Activated T-cell treated with anti-CD3 and anti-CD28 coated beads, Interleukin-2, amount 50 U/mL, for 48 hours (primary cell): ENCODE measurements around the gene CCDC110.
"Not testable (repeated sequence)": the region's sequence is repeated elsewhere in the genome, so short reads cannot be mapped to it uniquely, and the experiment has no call there.

Source experiments
- DNase-seq, 2 experiments: peaks; one replicate each; pipeline ENCODE4 v3.0.0-alpha.2; 2020

Gene CCDC110

DNA sequence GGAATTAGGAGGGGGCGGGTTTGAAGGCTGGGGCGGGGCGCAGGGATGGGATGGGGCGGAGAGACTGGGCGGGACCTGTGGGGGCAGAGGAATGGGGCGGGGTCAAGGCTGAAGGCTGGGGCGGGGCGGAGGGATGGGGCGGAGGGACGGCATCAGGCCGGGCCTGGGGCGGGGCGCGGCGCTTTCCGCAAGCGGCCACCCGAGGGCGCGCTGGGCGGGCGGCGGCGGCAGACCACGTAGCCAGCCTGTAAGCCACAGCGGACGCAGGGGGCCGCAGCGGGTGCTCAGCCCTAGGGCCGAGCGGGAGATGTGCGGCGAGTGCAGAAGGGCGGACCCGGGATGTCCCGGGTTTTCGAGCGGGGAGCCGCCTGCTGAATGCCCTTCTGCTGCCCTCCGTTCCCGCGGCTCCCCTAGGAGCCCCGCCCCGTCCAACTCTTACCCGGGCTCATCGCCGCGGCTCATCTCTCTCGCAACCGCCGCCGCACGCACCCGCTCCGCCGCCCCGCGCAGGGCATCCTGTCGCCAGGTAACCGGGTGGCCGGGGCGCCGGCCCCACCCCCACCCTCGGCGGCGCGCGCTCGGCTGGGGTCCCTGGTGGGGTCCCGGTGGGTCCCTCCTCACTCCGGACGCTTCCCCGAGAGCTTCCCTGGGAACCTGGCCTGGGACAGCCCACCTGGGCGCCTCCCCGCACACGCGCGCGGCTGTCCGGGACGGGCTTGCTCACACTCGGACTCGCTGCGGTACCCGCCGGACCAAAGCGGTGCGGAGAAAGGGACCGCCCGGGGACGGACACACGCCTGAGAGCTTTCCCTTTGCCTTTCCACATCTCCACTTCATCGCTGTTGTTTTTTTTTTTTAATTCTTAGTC, at the start of gene CCDC110:
TSS of gene CCDC110 (minus strand) at position 499 of the 868 bp plus-strand sequence. CDS start at position 449, 50 bp downstream.
- peak; percentile 90 to 92 for DNase-seq

DNA sequence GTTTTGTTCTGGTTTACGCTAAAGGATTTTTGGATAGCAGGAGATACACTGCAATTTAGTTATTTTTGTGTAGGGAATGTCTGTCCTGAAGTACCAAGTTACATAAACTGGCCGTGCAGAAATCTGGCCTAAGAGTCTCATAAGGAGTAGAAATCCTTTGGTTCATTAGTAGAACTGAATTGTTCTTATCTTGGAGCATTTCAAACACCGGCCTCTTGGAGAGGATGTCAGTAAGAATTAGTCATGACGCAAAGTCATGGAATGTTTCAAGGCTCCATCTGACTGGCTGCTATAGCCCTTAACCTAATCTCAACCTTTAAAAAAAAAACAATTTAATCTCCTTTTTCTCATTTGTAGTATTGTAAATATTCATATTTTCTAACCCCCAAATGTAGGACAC, 48.6 kb upstream of the CCDC110 start:
- DNase-seq = no peak

DNA sequence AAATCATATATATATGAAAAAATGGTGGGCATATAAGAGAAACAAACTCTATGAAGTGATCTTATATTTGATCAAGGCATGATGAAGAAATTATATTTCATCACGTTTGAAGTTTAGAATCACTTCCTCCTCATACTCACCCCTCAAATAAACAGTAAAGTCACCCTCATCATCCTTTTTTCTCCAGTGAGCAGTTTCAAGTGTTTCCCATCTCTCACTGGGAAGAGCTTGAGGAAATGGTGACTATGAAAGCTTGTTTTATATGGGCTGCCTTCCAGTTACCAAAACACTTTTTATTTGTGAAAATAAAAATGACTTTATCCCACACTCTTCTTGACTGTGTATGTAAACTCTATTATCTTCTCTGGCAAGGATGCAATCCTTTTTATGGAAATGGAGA, 47.0 kb upstream of the CCDC110 start:
- DNase-seq = no peak

DNA sequence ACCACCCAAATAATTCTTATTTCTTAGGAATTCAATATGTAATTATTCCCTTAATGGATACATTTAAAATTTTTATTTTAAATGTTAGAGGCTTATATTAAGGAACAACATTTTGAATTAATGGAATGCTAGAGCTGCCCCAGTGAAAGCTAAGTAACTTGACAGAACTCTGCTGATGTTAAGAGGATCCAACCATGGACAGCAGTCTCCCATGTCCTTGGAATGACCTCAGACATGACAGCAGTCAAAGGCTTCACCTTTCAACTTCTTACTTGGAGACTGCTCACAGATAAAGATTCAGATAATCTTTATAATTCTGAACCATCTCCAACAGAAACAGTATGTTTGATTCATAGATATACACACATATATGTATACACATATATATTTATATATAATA, 46.5 kb upstream of the CCDC110 start:
- no peak for DNase-seq

DNA sequence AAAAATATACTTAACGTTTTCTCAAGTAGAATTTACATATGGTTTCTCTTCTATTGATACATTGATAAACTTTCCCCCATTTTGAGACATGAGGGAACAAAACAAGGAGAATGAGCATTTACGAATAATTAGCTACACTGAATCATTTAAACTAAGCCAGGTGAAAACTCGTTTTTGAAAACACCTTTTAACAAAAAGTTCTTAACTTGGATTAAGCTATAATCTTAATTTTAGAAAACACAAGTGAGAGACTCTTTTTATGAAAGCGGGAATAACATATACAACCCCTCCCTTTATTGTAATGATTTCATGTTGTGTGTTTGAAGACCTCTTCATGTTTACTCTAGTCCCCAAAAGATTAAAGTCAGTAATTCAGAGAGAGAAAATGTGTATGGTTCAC, 43.7 kb upstream of the CCDC110 start:
- no peak for DNase-seq

DNA sequence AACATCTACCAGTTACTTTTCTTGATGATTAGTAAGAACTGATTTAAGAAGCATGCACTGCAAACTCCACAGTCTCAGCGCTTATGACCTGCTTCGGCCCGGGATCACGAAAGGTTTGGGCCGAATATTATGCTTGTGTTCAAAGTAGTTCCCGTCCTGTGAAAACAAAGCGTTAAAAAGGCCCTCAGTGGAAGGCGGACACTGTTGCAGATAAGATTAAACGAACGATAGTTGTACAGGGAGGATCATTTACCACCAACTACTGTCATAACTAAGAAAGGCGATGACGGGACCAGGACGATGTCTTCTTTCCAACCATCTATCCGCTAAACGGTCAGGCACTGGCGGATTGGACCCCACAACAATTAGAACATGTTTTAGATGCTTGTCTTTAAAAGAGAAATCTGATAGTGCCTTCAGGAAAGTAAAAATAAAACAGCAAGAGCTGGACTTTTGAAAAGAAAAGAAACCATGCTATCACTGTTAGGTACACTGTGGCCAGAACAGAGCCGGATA, 42.7 kb upstream of the CCDC110 start:
- no peak for DNase-seq

DNA sequence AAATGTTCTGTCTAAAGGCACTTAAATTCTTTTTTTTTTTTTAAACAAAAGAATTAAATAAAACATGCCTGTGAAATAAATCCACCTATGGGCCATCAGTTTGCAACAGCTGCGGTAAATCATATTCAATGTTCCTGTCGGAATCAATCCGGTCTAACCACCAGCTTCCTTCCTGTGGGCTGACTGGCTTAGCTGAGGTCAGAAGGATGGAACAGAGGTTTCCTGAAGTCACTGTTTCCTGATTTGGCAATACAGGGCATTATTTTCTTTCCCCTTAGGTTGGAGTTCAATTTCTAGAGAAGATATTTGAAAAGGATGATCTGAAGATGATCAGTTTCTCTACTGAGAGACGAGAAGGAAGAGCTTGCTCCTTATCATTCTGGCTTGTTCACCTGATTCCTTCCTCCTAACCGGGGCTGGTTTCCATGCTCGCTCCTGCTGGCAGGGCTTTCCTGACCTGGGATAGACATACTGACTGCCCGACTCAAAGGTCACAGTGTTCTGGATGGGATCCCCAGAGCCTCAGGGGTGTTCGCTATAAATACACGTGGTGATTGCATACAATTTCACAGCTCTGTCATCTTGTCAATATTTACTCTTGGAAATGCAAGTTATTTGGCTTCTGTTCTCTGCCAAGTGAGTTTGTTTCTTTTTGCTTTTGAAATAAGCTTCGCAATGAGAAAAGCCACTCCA, 42.1 kb upstream of the CCDC110 start:
- no peak for DNase-seq

DNA sequence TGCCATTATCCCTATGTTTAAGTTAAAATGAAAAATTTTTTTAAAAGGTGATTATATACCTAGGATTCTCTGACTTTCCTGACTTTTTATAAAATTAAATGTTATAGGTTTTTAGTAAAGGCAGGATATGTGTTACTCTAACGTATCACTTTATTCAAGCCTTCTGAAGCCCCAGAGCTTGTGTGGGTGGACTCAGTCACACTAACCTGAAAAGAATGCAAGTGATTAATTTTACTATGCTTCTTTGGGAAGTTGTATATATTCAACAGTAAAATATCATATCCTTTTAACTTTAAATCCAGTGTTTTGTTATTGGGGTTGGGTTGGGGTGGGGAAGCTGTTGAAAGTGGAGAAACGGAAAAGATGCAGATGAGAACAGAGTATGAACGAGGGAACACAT, 41.0 kb upstream of the CCDC110 start:
- no peak for DNase-seq

DNA sequence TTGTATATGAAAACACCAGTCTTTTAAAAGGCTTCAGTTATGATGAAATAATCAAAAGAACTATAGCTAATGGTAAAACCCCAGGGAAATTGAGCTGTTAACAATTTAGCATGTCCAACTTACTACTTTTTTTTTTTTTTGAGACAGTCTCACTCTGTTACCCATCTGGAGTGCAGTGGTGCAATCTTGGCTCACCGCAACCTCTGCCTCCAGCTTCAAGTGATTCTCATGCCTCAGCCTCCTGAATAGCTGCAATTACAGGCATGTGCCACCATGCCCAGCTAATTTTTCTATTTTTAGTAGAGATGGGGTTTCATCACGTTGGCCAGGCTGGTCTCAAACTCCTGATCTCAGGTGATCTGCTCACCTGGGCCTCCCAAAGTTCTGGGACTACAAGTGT, 39.7 kb upstream of the CCDC110 start:
- DNase-seq = not testable (repeated sequence)

DNA sequence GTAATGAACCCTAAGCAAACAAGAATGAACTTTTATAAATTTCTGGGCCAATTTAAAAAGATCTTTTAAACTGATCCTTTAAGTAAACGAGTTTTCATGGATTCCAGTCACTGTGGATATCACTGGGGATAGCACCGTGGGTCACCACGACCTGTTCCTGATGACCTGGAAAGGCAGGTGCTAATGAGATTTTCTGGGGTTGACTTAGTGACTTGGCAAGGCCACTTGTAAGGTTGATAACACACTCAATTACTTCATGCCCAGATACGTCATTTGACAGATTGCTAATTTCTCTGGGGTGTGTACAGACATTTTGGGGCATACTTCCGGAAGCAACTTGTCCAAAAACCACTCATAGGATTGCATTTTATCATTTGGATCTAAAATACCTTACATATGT, 39.3 kb upstream of the CCDC110 start:
- DNase-seq = no peak

DNA sequence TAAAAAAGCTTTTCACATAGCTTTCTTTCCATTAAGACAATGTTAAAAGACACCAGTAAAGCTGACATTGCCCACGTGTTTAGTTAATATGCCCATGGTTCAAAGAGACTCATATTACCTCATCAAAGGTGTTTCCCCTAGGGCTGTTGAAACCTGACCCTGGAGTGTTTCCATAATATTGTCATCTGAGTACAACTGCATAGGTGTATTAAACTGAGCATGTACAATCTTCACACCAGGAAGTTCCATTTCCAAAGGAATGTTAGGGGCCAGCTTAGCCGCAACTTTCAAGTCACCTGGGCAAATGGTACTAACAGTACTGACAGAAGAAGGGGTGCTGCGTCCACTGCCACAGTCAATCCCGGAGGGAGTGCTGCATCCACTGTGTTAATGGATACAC, 36.6 kb upstream of the CCDC110 start:
- DNase-seq = no peak

DNA sequence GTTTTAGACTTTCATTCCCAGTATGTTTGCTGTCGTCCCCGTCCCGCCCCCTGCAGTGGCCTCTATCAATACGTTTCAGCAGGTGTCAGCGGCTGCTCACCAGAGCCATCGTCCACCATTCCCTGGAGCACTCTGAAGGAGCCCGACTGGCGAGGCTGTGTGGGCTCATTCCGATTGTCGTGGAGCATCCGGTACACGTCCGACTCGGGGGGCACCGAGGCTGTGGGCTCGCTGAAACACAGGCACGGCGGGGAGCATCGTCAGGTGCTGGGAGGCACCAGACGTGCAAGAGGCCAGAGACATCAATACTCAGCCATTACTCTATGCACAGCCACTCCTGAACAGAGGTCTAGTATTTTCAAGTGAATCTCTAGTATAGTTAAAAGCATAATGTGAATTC, 34.9 kb upstream of the CCDC110 start:
- DNase-seq = no peak

DNA sequence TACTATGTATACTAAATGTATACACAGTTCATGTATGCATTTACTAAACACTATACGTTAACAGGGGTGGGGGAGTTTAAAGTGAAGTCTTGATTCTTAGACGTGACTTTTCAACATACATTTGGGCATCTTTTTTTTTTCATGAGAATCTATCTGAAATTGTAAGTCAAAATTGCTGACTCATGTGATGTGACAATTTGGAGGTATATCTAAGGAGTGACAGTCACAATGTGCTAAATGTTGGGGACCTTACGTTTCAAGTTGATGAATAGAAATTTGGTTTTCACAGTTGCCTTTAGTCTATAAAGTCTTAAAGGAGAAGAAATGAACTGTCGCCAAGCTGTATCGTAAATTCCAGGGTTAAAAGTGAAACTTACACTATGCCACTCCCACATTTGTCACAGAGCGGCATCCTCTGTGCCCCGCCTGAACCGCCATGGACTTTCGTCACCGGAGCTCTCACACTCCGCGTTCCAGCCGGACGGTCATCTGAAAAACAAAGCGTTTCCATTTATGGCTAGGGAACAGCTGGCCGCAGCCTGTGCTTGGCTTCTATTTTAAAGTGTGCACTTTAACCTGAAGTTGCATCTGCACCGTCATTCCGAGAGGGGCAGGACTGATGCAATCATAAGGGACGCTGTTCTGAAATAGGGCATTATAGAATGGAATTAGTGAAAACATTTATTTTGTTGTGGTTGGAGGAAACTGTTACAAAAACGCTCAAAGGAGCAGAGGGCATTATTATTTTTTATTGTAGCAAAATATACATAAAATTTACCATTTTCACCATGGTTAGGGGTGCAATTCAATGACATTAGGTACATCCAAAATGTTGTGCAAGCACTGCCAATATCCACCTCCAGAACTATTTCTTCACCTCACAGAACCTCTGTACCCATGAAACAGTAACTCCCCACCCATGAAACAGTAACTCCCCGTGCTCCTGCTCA, 32.8 kb upstream of the CCDC110 start:
- DNase-seq = no peak

DNA sequence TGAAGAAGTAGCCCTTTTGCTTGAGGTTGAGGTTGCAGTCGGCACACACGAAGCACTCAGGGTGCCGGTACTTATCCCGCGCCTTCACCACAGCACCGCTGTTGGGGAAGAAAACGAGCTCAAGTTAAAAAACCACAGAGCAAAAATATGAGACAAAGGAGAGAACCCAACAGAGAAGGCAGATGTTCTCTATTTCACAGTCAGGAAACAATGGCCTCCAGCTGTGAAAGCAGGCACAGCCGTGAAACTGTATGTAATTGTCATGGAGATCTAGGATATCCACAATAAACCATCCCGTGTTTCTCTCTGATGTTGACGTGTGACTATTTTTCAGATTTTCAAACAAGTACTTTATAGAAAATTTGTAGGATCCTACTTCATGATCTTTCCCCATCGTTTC, 30.9 kb upstream of the CCDC110 start:
- DNase-seq = no peak

DNA sequence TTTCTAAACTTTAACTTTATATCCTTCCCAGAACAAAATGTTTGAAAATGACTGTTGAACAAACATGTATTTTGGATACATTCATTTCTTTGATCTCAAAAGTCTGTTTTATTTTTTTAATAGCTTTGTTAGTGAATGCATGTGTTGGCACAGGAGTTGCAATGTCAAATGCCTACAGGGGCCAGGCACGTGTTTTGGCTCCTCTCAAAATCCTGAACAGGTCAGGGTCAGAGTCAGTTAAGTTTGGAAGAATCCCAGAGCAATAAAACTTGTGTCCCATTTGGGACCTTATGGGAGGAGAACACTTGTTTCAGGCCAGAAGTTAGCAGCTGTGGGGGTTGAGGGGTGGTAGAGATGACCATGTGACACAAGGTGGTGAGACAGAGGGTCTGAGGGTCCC, 29.0 kb upstream of the CCDC110 start:
- no peak for DNase-seq

DNA sequence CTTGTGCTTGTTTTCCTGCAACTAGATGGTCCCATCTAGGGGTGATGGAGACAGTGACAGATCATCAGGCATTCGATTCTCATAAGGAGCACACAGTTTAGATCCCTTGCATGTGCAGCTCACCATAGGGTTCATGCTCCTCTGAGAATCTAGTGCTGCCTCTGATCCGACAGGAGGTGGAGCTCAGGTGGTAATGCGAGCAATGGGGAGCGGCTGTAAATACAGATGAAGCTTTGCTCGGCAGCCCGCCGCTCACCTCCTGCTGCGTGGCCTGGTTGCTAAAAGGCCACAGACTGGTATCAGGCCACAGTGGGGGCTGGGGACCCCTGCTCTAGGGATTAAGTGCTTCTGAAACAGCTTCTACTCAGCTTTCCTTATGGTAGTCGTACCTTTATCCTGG, 28.5 kb upstream of the CCDC110 start:
- DNase-seq = no peak

DNA sequence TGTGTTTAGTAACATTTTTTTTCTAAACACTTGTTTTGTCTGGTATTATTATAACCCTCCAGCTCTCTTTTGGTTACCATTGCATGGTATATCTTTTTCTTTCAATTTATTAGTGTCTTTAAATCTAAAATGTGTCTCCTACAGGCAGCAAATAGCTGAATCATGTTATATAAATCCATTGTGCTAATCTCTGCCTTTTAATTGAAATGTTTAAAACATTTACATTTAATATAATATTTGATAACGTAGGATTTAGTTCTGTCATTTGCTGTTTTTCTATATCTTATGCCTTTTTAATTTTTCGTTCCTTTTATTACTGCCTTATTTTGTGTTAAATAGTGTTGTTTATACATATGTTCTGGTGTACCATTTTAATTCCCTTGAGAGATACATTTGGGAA, 17.1 kb upstream of the CCDC110 start:
- DNase-seq = no peak

DNA sequence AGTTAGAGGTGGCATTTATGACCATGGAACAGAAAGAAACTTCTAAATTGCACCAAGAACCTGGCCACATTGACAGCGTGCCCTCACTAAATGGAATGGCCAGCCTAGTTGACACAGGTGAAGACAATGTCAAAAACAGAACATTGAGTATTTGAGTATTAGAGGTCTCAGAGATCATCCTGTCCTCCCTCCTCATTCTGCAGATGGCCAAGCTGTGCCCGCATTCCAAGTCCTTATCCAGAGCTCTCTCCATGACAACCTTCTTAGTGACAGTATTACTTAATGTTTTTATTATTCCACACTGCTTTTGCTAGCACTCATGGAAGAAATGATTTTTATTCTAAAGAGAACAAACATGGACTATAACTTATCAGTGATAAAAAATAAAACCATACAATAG, 9.9 kb upstream of the CCDC110 start:
- no peak for DNase-seq

DNA sequence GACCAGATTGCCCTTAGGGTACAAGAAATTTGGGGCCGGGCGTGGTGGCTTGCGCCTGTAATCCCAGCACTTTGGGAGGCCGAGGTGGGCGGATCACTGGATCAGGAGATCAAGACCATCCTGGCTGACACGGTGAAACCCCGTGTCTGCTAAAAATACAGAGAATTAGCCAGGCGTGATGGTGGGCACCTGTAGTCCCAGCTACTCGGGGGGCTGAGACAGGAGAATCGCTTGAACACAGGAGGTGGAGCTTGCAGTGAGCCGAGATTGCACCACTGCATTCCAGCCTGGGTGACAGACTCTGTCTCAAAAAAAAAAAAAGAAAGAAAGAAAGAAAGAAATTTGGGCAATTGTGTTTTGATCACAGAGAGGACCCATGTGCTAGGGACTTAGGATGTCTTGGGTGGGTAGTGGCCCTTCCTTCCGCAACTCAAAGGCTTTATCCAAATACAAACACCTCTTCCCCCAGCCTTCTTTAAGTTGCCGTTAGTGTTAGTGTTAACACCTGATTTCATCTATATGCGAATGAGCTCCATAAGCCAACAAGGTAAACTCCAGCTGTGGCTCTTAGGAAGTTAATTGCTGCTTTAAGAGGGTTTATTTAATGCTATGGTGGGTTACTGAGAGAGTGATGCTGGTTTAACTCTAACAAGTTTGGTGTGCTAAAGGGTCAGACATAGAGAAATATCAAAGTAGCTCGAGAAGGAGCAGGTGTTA, 8.6 kb upstream of the CCDC110 start:
- no peak for DNase-seq

DNA sequence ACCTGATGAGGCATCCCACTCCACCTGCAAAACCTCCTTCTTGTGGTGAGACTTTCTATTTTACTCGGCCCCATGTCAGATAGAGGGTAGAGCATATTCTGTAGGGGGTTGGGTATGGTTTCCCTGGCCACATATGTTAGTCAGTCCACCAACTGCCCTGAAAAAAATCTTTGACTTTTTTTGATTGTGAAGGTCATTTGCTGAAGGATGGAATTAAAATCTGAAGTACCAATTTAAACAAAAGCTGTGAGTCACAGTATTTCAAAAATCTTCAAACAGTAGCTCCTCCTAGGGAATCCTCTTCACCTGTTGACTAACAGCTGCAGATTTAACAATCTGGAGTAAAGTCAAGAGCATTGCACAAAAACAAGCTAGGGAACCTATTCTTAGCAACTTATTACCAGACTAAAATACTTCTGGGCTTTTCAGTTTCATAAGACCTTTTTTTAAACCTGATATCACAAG, 8.0 kb upstream of the CCDC110 start:
- no peak for DNase-seq

DNA sequence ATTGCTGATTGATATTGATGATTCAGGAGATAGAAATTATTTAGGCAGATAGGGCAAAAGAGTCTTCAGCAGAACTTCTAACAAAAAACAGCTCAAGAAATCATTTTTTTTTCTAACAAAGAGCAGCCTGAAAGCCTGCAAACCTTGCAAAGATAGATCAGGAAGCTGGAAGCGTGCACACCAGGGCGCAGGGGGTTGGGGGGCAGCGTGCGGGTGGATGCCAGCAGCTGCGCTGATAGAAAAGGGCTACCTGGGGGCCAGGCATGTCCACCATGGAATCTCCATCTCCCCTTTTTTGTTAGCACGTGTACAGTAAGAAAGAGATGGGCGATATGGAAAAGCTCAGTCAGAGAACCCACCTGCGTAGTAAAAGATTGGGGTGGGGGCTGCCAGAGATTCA, 1.7 kb upstream of the CCDC110 start:
- no peak for DNase-seq

DNA sequence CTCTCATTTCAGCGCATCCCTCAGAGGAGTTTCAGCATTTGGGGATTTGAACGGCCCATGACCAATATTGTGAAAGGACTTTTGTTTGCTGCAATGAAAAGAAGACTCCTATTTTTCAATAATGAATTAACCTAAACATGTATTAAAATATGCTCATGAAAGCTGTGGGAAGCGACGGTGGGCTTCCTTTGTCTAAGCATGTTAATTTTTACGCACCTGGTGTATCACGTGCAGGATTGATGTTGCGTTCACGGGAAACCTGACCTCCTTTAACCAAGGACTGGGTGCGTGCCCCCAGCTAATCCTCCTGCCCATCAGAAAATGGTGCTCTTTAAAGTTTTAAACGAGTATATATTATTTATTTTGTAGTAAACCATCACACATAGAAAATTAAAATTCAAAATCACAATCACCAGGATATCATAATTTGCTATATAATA, 590 bp upstream of the CCDC110 start:
- no peak for DNase-seq
